HFF-Myc (cell line): ENCODE measurements around the gene ZNF410.

Experiments used
- DNase-seq: peaks from one replicate; pipeline ENCODE4 v3.0.0-alpha.2; 2011; ENCODE audit warnings: low read depth; ENCODE audit errors: extremely low read depth
- H3K4me3 ChIP-seq: replicated peaks from 2 replicates; pipeline ENCODE4 v1.5.1; 2011; ENCODE audit warnings: low read depth, mild to moderate bottlenecking, control low read depth, low read length
- CTCF ChIP-seq: IDR thresholded peaks from 2 replicates; pipeline ENCODE4 v1.5.1; 2012; ENCODE audit warnings: mild to moderate bottlenecking, low read depth, low read length, control low read depth; ENCODE audit errors: missing control alignments

Gene ZNF410

GRCh38 chr14:73945159-73945670, 58.6 kb downstream of the ZNF410 start:
- TF ChIP-seq CTCF, result no peak
- DNase-seq, result no peak

GRCh38 chr14:73949752-73950734, 63.4 kb downstream of the ZNF410 start, which contains the start of the genes COQ6 and FAM161B:
Gene COQ6 (plus strand): TSS chr14:73950302. CDS start chr14:73950333, 31 bp downstream.
Gene FAM161B (minus strand): TSS chr14:73950094. CDS start chr14:73950026, 68 bp downstream.
- no peak for TF ChIP-seq CTCF
- DNase-seq, result peak; percentile 92
- peak within 1 kb of the TSS; percentile 81 for H3K4me3 ChIP-seq

More at GRCh38 chr14:73945159-73945670, 58.6 kb downstream of the ZNF410 start:
- H3K4me3 ChIP-seq, result no peak overlapping the region

- H3K4me3 ChIP-seq, result no peak overlapping the region
- no peak for TF ChIP-seq CTCF
These were observed 67.1 kb downstream of the ZNF410 start for GRCh38 chr14:73953731-73954130.

GRCh38 chr14:73955674-73956073, 69.0 kb downstream of the ZNF410 start:
- DNase-seq, result no peak
- H3K4me3 ChIP-seq, result no peak overlapping the region
- no peak for TF ChIP-seq CTCF

More at GRCh38 chr14:73953731-73954130, 67.1 kb downstream of the ZNF410 start:
- no peak for DNase-seq

GRCh38 chr14:73958591-73958990, 71.9 kb downstream of the ZNF410 start:
- no peak for DNase-seq
- no peak overlapping the region for H3K4me3 ChIP-seq
- TF ChIP-seq CTCF, result no peak

- no peak for TF ChIP-seq CTCF
- DNase-seq, result no peak
These were observed 74.5 kb downstream of the ZNF410 start for GRCh38 chr14:73961192-73961591.

More at GRCh38 chr14:73961192-73961591, 74.5 kb downstream of the ZNF410 start:
- H3K4me3 ChIP-seq, result no peak overlapping the region
